ENCODE data around the gene NEK9. TPM values are rescaled to one million over a fixed set of nuclear protein-coding genes. Genes with fewer than 3 reads are reported as not detected.

NEK9 gene
- total and polyA plus RNA-seq, 2 experiments from 2014 or later: 16.3 to 31.1 TPM

GRCh38 chr14:75163677-75164076 is 36.8 kb upstream of the NEK9 start:
- DNase-seq (ENCODE audit: low spot score) (no peak), ATAC-seq (no peak)
- H3K79me2 ChIP-seq (replicated peaks; ENCODE audit: insufficient read depth): peaks cover 98% of the 10 kb centered on the region
- H3K4me3 Mint-ChIP-seq: no peak overlapping the region
- no peak overlapping the region for H3K27ac ChIP-seq (ENCODE audit: low read depth)
- no peaks in the 10 kb centered on the region for H3K9me3 Mint-ChIP-seq
- no peak overlapping the region for H3K4me3 ChIP-seq
- H3K27me3 ChIP-seq (ENCODE audit: insufficient read depth): no peaks in the 10 kb centered on the region
- H3K9me2 ChIP-seq (ENCODE audit: insufficient read depth): no peaks in the 10 kb centered on the region
- H3K27me3 Mint-ChIP-seq (ENCODE audit: insufficient read depth, low read depth, poor library complexity): peaks cover 2% of the 10 kb centered on the region
- H3K36me3 Mint-ChIP-seq (ENCODE audit: low read depth): no peaks in the 10 kb centered on the region
- H3F3A ChIP-seq (replicated peaks; ENCODE audit: low read depth): no peaks in the 10 kb centered on the region
- H3K4me1 Mint-ChIP-seq: peaks cover 31% of the 10 kb centered on the region
- peaks cover 27% of the 10 kb centered on the region for H3K4me1 ChIP-seq (ENCODE audit: insufficient read depth)
- H3K4me2 ChIP-seq: no peak overlapping the region
- H3K36me3 ChIP-seq (ENCODE audit: insufficient read depth): no peaks in the 10 kb centered on the region
- TF ChIP-seq CTCF (conservative IDR thresholded peaks at IDR 0.05; ENCODE audit: low read depth in 2 of 2) (no peak), JUNB (IDR thresholded peaks at IDR 0.05; ENCODE audit: unreplicated experiment) (no peak), STAT1 (IDR thresholded peaks at IDR 0.05; ENCODE audit: unreplicated experiment) (no peak), NANOG (IDR thresholded peaks at IDR 0.05; ENCODE audit: borderline replicate concordance) (no peak), EZH2phosphoT487 (IDR thresholded peaks at IDR 0.05; ENCODE audit: unreplicated experiment) (no peak), REST (IDR thresholded peaks at IDR 0.05; ENCODE audit: unreplicated experiment) (no peak), ZNF462 (CRISPR knock-in tag; IDR thresholded peaks at IDR 0.05) (no peak), EZH2 (IDR thresholded peaks at IDR 0.05; ENCODE audit: low read depth, unreplicated experiment) (no peak), POLR2AphosphoS5 (IDR thresholded peaks at IDR 0.05; ENCODE audit: low read depth) (no peak), ZNF331 (CRISPR knock-in tag; IDR thresholded peaks at IDR 0.05; ENCODE audit: low read depth) (no peak), CREB1 (CRISPR knock-in tag; IDR thresholded peaks at IDR 0.05; ENCODE audit: low read depth) (no peak)
- no peak overlapping the region for H2AFZ ChIP-seq
- H4K20me1 ChIP-seq (replicated peaks; ENCODE audit: insufficient read depth): peaks cover 15% of the 10 kb centered on the region
- no peak overlapping the region for H3K27ac Mint-ChIP-seq
